ENCODE measurements around the gene PREX1.

GRCh38 chr20:48708116-48708515, 119.7 kb downstream of the PREX1 start:
- TF ChIP-seq CTCF (IDR thresholded peaks at IDR 0.05; ENCODE audit: insufficient read depth, low read length) (no peak), POLR2AphosphoS5 (IDR thresholded peaks at IDR 0.05; ENCODE audit: low read depth) (no peak), REST (IDR thresholded peaks at IDR 0.05; ENCODE audit: insufficient replicate concordance, low read depth) (no peak), SPI1 (IDR thresholded peaks at IDR 0.05; ENCODE audit: borderline replicate concordance, low read depth) (no peak)

Data from HL-60 (cell line).